Measurements from ENCODE around the gene HIC1. TPM values are rescaled to one million over a fixed set of nuclear protein-coding genes. Genes with fewer than 3 reads are reported as not detected.

The HIC1 gene
- total and polyA plus RNA-seq, 4 donors: 1.1 to 69.2 (median 14.7) TPM

DNA sequence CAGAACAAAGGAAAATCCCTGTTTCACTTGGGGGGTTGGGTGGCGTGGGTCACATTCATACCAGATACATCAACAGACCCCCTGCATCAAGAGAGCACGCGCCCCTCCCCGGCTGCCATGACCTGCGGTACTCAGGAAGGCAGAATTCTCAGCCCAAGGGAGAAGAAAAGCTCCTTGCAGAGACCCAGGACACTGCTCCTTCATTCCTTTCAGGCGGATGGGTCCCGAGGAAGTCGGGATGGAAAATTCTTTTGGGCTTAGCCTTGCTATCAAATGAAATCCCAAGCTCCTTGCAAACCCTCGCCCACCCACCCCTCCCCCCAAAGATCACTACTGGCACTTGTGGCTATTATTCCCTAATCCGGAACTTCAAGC lies 40.6 kb downstream of the HIC1 start:
- Histone ChIP-seq H3K27me3 (ENCODE audit: control insufficient read depth in 1 of 2, insufficient read depth in 2 of 2, low read length in 1 of 2) (no peaks in the 10 kb centered on the region), H3K4me3 (ENCODE audit: low read length in 2 of 2) (no peak overlapping the region), H3K36me3 (ENCODE audit: control insufficient read depth in 1 of 2, insufficient read depth in 2 of 2, low read length in 1 of 2) (no peaks in the 10 kb centered on the region), H3K27ac (ENCODE audit: low read depth in 1 of 2, low read length in 2 of 2) (no peak overlapping the region), H3K9me3 (ENCODE audit: control insufficient read depth, low read length) (no peaks in the 10 kb centered on the region), H3K4me1 (ENCODE audit: control insufficient read depth in 1 of 2, insufficient read depth in 2 of 2, low read length in 2 of 2) (peaks cover 0 to 1% of the 10 kb centered on the region in 2 donors)
- DNase-seq: no peak
- 82% methylated on average over 10 of the region's 10 CpGs for WGBS, 2 donors
- ATAC-seq (ENCODE audit: low FRiP score): no peak
- intact Hi-C loops (cut with DNase I): loop anchor here (1.0 to 5.0 kb wide), 2 partner anchors 147 to 149 kb away; no protein-coding TSS in a partner anchor

DNA sequence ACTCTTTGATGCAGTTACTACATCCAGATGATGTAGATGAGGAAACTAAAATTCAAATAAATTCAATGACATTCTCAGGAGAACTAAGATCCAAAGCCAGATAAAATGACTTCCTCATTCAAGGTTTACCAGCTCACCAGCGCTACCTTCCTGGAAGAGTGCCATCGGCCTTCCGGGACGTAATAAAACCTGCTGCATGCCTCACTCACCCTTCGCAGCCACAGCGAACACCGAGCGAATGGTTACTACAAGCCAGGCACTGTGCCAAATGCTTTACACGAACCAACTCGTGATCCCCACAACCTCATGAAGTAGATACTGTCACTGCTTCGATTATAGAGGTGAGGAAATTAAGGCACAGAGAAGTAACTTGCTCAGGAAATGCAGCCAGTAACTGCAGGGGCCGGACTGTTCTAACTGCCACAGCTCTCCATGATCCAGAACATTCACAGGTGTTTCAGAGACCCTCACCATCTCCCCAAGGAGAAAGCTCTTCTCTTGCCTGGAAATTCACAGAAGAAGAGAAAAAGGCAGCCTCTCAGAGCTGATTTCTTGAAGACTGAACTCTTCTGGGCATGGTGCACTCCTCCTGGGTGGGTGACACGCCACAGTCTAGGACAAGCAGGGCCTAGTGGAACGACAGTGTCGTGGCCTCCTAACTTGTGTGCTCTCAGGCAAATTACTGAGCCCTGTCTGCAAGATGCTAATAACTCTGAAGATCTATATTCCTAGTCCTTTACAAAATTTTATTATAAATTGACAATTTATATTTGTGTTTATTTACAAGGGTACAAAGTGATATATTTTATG lies 46.8 kb downstream of the HIC1 start:
- H3K9me3 ChIP-seq (ENCODE audit: control insufficient read depth, low read length): no peaks in the 10 kb centered on the region
- H3K4me1 ChIP-seq (ENCODE audit: control insufficient read depth in 1 of 2, insufficient read depth in 2 of 2, low read length in 2 of 2): peaks cover 3 to 4% of the 10 kb centered on the region in 2 donors
- H3K27ac ChIP-seq (ENCODE audit: low read depth in 1 of 2, low read length in 2 of 2): no peak overlapping the region
- no peak overlapping the region for H3K4me3 ChIP-seq (ENCODE audit: low read length in 2 of 2)
- H3K27me3 ChIP-seq (ENCODE audit: control insufficient read depth in 1 of 2, insufficient read depth in 2 of 2, low read length in 1 of 2): no peaks in the 10 kb centered on the region
- no peak for ATAC-seq (ENCODE audit: low FRiP score)
- 71 to 74% methylated on average over 15 of the region's 15 CpGs for WGBS, 2 donors
- intact Hi-C loops (cut with DNase I): no loop called here
- DNase-seq: peak in 1 of 2 donors; percentile 59
- H3K36me3 ChIP-seq (ENCODE audit: control insufficient read depth in 1 of 2, insufficient read depth in 2 of 2, low read length in 1 of 2): no peaks in the 10 kb centered on the region

DNA sequence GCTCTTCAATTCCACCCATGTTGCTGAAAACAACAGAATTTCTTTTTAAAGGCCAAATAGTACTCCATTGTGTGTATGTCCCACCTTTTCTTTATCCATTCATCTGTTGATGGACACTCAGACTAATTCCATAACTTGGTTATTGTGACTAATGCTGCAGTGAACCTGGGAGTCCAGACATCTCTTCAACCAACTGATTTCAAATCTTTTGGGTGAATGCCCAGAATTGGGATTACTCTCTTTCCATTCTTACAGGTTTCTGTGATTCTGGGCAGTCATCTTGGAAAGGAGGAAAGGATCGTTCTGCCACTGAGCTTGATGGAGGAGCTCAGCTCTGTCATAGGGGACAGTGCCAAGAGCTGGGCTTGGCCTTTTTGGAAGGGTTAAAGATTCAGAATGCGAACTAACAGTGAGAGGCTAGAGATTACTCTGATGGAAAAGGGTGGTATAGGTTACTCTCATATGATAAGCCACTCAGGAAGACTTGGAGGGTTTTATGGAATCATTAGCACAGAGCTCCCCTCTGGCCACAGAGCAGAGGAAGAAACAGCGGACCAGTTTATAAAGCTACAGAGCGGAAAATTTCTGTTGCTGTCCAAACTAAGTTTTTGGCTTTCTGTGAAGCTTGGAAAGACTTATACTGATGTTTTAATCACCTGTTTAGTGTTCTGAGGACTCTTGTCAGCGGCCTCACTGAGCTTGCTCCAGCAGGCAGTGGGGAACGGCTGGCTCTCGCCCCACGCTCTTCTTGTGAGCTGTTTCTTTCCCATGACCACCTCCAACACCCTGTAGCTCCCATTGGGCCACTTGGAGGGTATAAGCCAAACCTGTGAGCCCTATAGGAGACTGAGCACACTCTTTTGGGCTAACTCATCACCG lies 48.3 kb downstream of the HIC1 start:
- Histone ChIP-seq H3K4me3 (ENCODE audit: low read length in 2 of 2) (no peak overlapping the region), H3K27ac (ENCODE audit: low read depth in 1 of 2, low read length in 2 of 2) (no peak overlapping the region), H3K9me3 (ENCODE audit: control insufficient read depth, low read length) (no peaks in the 10 kb centered on the region), H3K27me3 (ENCODE audit: control insufficient read depth in 1 of 2, insufficient read depth in 2 of 2, low read length in 1 of 2) (no peaks in the 10 kb centered on the region), H3K4me1 (ENCODE audit: control insufficient read depth in 1 of 2, insufficient read depth in 2 of 2, low read length in 2 of 2) (peaks cover 6 to 9% of the 10 kb centered on the region in 2 donors), H3K36me3 (ENCODE audit: control insufficient read depth in 1 of 2, insufficient read depth in 2 of 2, low read length in 1 of 2) (no peaks in the 10 kb centered on the region)
- ATAC-seq (ENCODE audit: low FRiP score) (no peak), DNase-seq (no peak)
- intact Hi-C loops (cut with DNase I): no loop called here
- WGBS, 2 donors: 87 to 88% methylated on average over 9 of the region's 9 CpGs

DNA sequence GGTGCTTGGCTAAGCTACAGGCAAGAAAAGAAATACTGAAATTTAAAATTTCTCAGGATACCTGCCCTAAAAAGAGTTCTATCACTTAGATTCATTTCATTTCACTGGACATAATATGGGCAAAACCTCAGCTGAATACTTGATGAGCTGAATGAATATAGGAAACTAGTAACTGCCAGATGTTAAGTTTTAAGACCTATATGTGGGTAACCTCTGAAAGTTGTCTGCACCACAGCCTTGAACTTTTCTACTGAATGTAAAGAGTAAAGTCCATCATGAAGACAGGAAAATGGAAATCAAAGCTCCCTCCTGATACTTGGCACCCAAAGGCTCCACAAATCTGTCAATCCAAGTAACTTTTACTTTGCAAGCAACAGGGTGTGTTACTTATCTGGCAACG lies 50.8 kb downstream of the HIC1 start:
- Histone ChIP-seq H3K27me3 (ENCODE audit: control insufficient read depth in 1 of 2, insufficient read depth in 2 of 2, low read length in 1 of 2) (no peaks in the 10 kb centered on the region), H3K36me3 (ENCODE audit: control insufficient read depth in 1 of 2, insufficient read depth in 2 of 2, low read length in 1 of 2) (no peaks in the 10 kb centered on the region), H3K9me3 (ENCODE audit: control insufficient read depth, low read length) (no peaks in the 10 kb centered on the region), H3K27ac (ENCODE audit: low read depth in 1 of 2, low read length in 2 of 2) (no peak overlapping the region), H3K4me3 (ENCODE audit: low read length in 2 of 2) (no peak overlapping the region), H3K4me1 (ENCODE audit: control insufficient read depth in 1 of 2, insufficient read depth in 2 of 2, low read length in 2 of 2) (peaks cover 6 to 9% of the 10 kb centered on the region in 2 donors)
- intact Hi-C loops (cut with DNase I): loop anchor here in 1 of 2 donors (5.0 kb wide), 1 partner anchor 72 kb away; no protein-coding TSS in a partner anchor
- DNase-seq (no peak), ATAC-seq (ENCODE audit: low FRiP score) (no peak)
- WGBS, 2 donors: 23 to 58% methylated on average over 1 of the region's 1 CpG

DNA sequence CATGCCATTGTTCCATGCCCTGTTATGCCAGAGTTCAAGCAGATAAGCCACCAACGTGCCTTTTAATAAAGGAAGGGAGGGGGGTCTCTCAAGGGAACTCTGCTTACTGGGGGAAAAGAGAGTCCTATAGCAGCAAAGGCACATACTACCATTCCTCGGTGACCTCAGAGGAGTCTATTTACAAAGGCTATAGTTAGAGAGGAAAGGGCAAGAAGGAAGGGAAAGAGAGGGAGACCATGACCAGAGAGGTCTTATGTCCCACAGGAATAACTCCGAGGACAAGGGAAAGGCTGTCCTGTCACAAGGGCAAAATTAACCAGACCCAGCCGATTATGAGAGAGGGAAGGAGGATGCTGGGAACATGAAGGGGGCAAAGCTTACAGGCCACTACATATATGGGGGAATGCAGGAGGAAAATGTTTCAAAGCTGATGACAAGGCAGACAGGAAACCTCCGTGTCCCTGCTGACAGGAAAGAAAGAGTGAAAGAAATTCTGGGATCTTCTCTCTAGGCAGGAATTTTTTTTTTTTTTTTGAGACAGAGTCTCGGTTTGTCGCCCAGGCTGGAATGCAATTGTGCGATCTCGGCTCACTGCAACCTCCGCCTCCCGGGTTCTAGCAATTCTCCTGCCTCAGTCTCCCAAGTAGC lies 51.5 kb downstream of the HIC1 start:
- intact Hi-C loops (cut with DNase I): loop anchor here in 1 of 2 donors (5.0 kb wide), 1 partner anchor 71 kb away; no protein-coding TSS in a partner anchor
- Histone ChIP-seq H3K4me3 (ENCODE audit: low read length in 2 of 2) (no peak overlapping the region), H3K27me3 (ENCODE audit: control insufficient read depth in 1 of 2, insufficient read depth in 2 of 2, low read length in 1 of 2) (no peaks in the 10 kb centered on the region), H3K4me1 (ENCODE audit: control insufficient read depth in 1 of 2, insufficient read depth in 2 of 2, low read length in 2 of 2) (peaks cover 6 to 9% of the 10 kb centered on the region in 2 donors), H3K9me3 (ENCODE audit: control insufficient read depth, low read length) (no peaks in the 10 kb centered on the region), H3K36me3 (ENCODE audit: control insufficient read depth in 1 of 2, insufficient read depth in 2 of 2, low read length in 1 of 2) (no peaks in the 10 kb centered on the region), H3K27ac (ENCODE audit: low read depth in 1 of 2, low read length in 2 of 2) (peak overlapping the region in 1 of 2 donors; percentile 51)
- DNase-seq (no peak), ATAC-seq (ENCODE audit: low FRiP score) (peak; percentile 46)
- 9 to 10% methylated on average over 11 of the region's 11 CpGs for WGBS, 2 donors

DNA sequence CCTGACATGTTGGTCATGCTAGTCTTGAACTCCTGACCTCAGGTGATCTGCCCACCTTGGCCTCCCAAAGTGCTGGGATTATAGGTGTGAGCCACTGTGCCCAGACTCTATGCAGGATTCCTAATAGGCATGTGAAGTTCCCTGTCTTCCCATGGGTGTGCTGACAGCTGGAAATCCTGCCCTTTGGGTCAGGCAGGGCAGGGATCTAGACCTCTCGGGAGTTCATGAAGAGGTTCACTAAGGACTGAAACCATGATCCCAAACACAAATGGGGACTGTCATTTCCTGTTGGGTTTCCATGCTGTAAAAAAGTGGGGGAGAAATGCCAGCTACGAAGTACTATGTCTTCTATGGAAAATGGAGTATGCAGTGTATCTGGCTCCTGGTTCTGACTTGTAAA lies 52.1 kb downstream of the HIC1 start:
- peaks cover 6 to 9% of the 10 kb centered on the region in 2 donors for H3K4me1 ChIP-seq (ENCODE audit: control insufficient read depth in 1 of 2, insufficient read depth in 2 of 2, low read length in 2 of 2)
- WGBS, 2 donors: 30 to 31% methylated on average over 2 of the region's 2 CpGs
- H3K4me3 ChIP-seq (ENCODE audit: low read length in 2 of 2): no peak overlapping the region
- DNase-seq (no peak), ATAC-seq (ENCODE audit: low FRiP score) (peak; percentile 7)
- intact Hi-C loops (cut with DNase I): loop anchor here in 1 of 2 donors (5.0 kb wide), 1 partner anchor 70 kb away; no protein-coding TSS in a partner anchor
- no peaks in the 10 kb centered on the region for H3K27me3 ChIP-seq (ENCODE audit: control insufficient read depth in 1 of 2, insufficient read depth in 2 of 2, low read length in 1 of 2)
- H3K27ac ChIP-seq (ENCODE audit: low read depth in 1 of 2, low read length in 2 of 2): peak overlapping the region; percentile 51 to 85
- H3K9me3 ChIP-seq (ENCODE audit: control insufficient read depth, low read length): no peaks in the 10 kb centered on the region
- no peaks in the 10 kb centered on the region for H3K36me3 ChIP-seq (ENCODE audit: control insufficient read depth in 1 of 2, insufficient read depth in 2 of 2, low read length in 1 of 2)

DNA sequence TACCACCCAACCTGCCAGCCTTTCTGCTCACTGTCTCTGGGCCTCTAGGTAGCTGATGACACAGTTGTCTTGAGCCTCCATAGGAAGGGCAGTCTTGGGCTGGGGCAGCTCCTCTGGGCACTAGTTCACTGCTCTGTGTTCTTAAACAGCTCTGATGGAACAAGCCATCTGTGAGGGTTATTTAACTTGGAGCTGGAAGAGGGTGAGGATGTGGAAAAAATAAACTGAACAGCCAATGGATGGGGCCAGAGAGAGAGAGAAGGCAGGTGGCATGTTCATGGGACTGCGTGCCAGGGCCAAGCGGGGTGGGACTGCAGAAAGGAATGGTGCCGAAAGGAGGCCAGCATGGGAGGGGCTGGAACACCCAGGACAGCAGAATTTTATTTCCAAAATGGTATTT lies 52.6 kb downstream of the HIC1 start:
- ATAC-seq (ENCODE audit: low FRiP score): peak; percentile 80
- Histone ChIP-seq H3K27me3 (ENCODE audit: control insufficient read depth in 1 of 2, insufficient read depth in 2 of 2, low read length in 1 of 2) (no peaks in the 10 kb centered on the region), H3K36me3 (ENCODE audit: control insufficient read depth in 1 of 2, insufficient read depth in 2 of 2, low read length in 1 of 2) (no peaks in the 10 kb centered on the region), H3K27ac (ENCODE audit: low read depth in 1 of 2, low read length in 2 of 2) (peak overlapping the region; percentile 7 to 85), H3K4me1 (ENCODE audit: control insufficient read depth in 1 of 2, insufficient read depth in 2 of 2, low read length in 2 of 2) (peaks cover 6 to 9% of the 10 kb centered on the region in 2 donors), H3K9me3 (ENCODE audit: control insufficient read depth, low read length) (no peaks in the 10 kb centered on the region), H3K4me3 (ENCODE audit: low read length in 2 of 2) (no peak overlapping the region)
- peak in 1 of 2 donors; percentile 73 for DNase-seq
- WGBS, 2 donors: 3 to 6% methylated on average over 3 of the region's 3 CpGs
- intact Hi-C loops (cut with DNase I): loop anchor here in 1 of 2 donors (5.0 kb wide), 1 partner anchor 70 kb away; no protein-coding TSS in a partner anchor

DNA sequence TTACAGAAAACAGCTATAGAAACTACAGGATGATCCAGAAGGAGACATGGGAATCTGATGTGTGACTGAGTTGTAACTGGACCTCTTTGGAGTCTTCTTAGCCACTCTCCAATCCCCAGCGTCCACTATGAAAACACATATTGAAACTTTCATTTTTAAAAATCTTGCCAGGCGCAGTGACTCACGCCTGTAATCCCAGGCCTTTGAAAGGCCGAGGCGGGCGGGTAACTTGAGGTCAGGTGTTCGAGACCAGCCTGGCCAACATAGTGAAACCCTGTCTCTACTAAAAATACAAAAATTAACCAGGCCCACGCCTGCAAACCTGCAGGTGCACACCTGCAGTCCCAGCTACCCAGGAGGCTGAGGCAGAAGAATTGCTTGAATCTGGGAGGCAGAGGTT lies 53.3 kb downstream of the HIC1 start:
- H3K27ac ChIP-seq (ENCODE audit: low read depth in 1 of 2, low read length in 2 of 2): peak overlapping the region in 1 of 2 donors; percentile 7
- no peaks in the 10 kb centered on the region for H3K27me3 ChIP-seq (ENCODE audit: control insufficient read depth in 1 of 2, insufficient read depth in 2 of 2, low read length in 1 of 2)
- no peak for DNase-seq
- H3K9me3 ChIP-seq (ENCODE audit: control insufficient read depth, low read length): no peaks in the 10 kb centered on the region
- H3K36me3 ChIP-seq (ENCODE audit: control insufficient read depth in 1 of 2, insufficient read depth in 2 of 2, low read length in 1 of 2): no peaks in the 10 kb centered on the region
- intact Hi-C loops (cut with DNase I): loop anchor here in 1 of 2 donors (5.0 kb wide), 1 partner anchor 69 kb away; no protein-coding TSS in a partner anchor
- H3K4me1 ChIP-seq (ENCODE audit: control insufficient read depth in 1 of 2, insufficient read depth in 2 of 2, low read length in 2 of 2): peaks cover 6 to 9% of the 10 kb centered on the region in 2 donors
- WGBS, 2 donors: 19 to 23% methylated on average over 8 of the region's 8 CpGs
- no peak overlapping the region for H3K4me3 ChIP-seq (ENCODE audit: low read length in 2 of 2)
- ATAC-seq (ENCODE audit: low FRiP score): no peak

Measured in aorta (tissue), 5 donors.